Mammary epithelial cell (primary cell): ENCODE data around the gene TWF1.

Source experiments
- EZH2 ChIP-seq: IDR thresholded peaks from 2 replicates; pipeline ENCODE4 v1.6.1; 2012; ENCODE audit warnings: low read length, inconsistent platforms, borderline replicate concordance
- TF ChIP-seq, protein P1 (sequence below), 2 donors: IDR thresholded peaks in 1 of 2; conservative IDR thresholded peaks in 1 of 2; 2 replicates each; pipeline ENCODE4 v1.5.1; 2011 to 2012; ENCODE audit warnings: inconsistent platforms in 2 of 2, low read length in 2 of 2, mild to moderate bottlenecking in 2 of 2, control low read depth in 1 of 2, low read depth in 1 of 2; ENCODE audit not compliant: insufficient read depth in 1 of 2; ENCODE audit errors: extremely low read depth in 1 of 2

DNA sequence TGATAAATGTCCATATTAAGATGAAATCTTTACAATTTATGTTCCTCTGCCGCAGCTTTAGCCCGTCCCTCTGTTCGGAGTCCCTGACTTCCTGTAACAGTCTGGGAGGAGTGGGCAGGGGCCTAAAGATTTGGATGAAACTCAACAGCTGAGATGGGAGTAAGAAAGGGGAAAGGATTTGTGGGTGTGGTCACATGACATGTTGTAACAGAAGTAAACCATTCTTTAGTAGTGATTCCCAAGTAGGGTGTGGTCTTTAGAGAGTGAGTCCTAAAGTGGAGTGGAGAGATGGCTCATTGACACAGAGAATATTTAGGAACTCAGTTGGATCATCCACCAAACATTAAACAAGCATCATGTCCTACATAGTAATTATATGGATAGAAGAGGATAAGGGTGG, 42.7 kb upstream of the TWF1 start:
- TF ChIP-seq, protein P1, sequence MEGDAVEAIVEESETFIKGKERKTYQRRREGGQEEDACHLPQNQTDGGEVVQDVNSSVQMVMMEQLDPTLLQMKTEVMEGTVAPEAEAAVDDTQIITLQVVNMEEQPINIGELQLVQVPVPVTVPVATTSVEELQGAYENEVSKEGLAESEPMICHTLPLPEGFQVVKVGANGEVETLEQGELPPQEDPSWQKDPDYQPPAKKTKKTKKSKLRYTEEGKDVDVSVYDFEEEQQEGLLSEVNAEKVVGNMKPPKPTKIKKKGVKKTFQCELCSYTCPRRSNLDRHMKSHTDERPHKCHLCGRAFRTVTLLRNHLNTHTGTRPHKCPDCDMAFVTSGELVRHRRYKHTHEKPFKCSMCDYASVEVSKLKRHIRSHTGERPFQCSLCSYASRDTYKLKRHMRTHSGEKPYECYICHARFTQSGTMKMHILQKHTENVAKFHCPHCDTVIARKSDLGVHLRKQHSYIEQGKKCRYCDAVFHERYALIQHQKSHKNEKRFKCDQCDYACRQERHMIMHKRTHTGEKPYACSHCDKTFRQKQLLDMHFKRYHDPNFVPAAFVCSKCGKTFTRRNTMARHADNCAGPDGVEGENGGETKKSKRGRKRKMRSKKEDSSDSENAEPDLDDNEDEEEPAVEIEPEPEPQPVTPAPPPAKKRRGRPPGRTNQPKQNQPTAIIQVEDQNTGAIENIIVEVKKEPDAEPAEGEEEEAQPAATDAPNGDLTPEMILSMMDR (conservative IDR thresholded peaks at IDR 0.05 in 1 of 2, IDR thresholded peaks at IDR 0.05 in 1 of 2; ENCODE audit: extremely low read depth in 1 of 2, insufficient read depth in 1 of 2, low read depth in 1 of 2, low read length in 2 of 2), result no peak
- no peak for TF ChIP-seq EZH2
